HEK293 (cell line): Measurements from ENCODE around the gene PPARGC1A.

ENCODE experiments used
- YY1 ChIP-seq: fragments of 450-650 bp; formaldehyde crosslinking; IDR thresholded peaks from 2 replicates; pipeline ENCODE4 v1.5.1; 2018; ENCODE audit warnings: missing biosample characterization, missing genetic modification characterization
- ZBTB7A ChIP-seq: fragments of 450-650 bp; formaldehyde crosslinking; IDR thresholded peaks from 2 replicates; pipeline ENCODE4 v1.5.1; 2016; ENCODE audit warnings: low read depth, missing biosample characterization, missing genetic modification characterization
- ZBTB8A ChIP-seq: fragments of 450-650 bp; formaldehyde crosslinking; IDR thresholded peaks from 2 replicates; pipeline ENCODE4 v1.5.1; 2016; ENCODE audit warnings: missing biosample characterization, missing genetic modification characterization
- ZNF248 ChIP-seq: fragments of 450-650 bp; formaldehyde crosslinking; IDR thresholded peaks from 2 replicates; pipeline ENCODE4 v1.5.1; 2017; ENCODE audit warnings: missing biosample characterization, missing genetic modification characterization
- ZNF521 ChIP-seq: fragments of 450-650 bp; formaldehyde crosslinking; IDR thresholded peaks from 2 replicates; pipeline ENCODE4 v1.5.1; 2017; ENCODE audit warnings: missing biosample characterization, mild to moderate bottlenecking, missing genetic modification characterization
- ZNF548 ChIP-seq: fragments of 450-650 bp; formaldehyde crosslinking; IDR thresholded peaks from 2 replicates; pipeline ENCODE4 v1.5.1; 2016; ENCODE audit warnings: missing biosample characterization, missing genetic modification characterization
- ZNF560 ChIP-seq: fragments of 450-650 bp; formaldehyde crosslinking; IDR thresholded peaks from 2 replicates; pipeline ENCODE4 v1.5.1; 2017; ENCODE audit warnings: missing biosample characterization, missing genetic modification characterization, borderline replicate concordance
- ZNF623 ChIP-seq: fragments of 450-650 bp; formaldehyde crosslinking; IDR thresholded peaks from 2 replicates; pipeline ENCODE4 v1.5.1; 2016; ENCODE audit warnings: missing biosample characterization, missing genetic modification characterization
- ZNF670 ChIP-seq: fragments of 450-650 bp; formaldehyde crosslinking; IDR thresholded peaks from 2 replicates; pipeline ENCODE4 v1.5.1; 2016; ENCODE audit warnings: missing biosample characterization, missing genetic modification characterization, low read depth
- TF ChIP-seq, protein P1 (sequence below): fragments of 450-650 bp; formaldehyde crosslinking; IDR thresholded peaks from 2 replicates; pipeline ENCODE4 v1.5.1; 2016; ENCODE audit warnings: missing biosample characterization, missing genetic modification characterization
- TF ChIP-seq, protein P2 (sequence below): fragments of 450-650 bp; formaldehyde crosslinking; conservative IDR thresholded peaks from 2 replicates; pipeline ENCODE4 v1.5.1; 2016; ENCODE audit warnings: low read depth, missing biosample characterization, missing genetic modification characterization
- TF ChIP-seq, protein P3 (sequence below): fragments of 450-650 bp; formaldehyde crosslinking; IDR thresholded peaks from 2 replicates; pipeline ENCODE4 v1.5.1; 2016; ENCODE audit warnings: missing biosample characterization, missing genetic modification characterization, borderline replicate concordance

DNA sequence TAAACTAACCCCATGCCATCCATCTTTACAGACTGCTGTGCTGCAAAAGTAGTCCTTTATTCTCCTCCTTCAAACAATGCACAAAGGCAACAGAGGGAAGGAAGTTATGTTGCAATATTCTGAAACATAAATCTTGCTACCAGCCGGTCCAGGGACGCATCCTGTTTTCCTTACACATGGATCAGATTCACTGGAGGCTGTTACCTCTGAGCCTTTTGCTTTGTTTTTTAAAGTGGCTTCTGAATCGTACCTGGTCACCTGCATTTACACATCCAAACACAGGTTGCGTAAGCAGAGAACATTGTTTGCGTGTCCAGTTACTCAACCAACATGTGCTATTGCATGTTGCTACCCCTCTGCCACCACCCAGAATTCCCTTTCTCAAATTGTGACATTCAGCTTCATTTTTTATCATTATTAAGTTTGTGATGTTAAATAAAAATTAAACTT lies 8.8 kb downstream of the PPARGC1A start:
- no peak for TF ChIP-seq ZNF548 (tag by site-specific recombination)
- TF ChIP-seq, protein P1, sequence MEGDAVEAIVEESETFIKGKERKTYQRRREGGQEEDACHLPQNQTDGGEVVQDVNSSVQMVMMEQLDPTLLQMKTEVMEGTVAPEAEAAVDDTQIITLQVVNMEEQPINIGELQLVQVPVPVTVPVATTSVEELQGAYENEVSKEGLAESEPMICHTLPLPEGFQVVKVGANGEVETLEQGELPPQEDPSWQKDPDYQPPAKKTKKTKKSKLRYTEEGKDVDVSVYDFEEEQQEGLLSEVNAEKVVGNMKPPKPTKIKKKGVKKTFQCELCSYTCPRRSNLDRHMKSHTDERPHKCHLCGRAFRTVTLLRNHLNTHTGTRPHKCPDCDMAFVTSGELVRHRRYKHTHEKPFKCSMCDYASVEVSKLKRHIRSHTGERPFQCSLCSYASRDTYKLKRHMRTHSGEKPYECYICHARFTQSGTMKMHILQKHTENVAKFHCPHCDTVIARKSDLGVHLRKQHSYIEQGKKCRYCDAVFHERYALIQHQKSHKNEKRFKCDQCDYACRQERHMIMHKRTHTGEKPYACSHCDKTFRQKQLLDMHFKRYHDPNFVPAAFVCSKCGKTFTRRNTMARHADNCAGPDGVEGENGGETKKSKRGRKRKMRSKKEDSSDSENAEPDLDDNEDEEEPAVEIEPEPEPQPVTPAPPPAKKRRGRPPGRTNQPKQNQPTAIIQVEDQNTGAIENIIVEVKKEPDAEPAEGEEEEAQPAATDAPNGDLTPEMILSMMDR (tag by site-specific recombination), result no peak
- no peak for TF ChIP-seq ZNF248 (tag by site-specific recombination)
- no peak for TF ChIP-seq ZBTB8A
- TF ChIP-seq ZNF670, result no peak
- no peak for TF ChIP-seq ZNF521 (tag by site-specific recombination)
- TF ChIP-seq, protein P2, sequence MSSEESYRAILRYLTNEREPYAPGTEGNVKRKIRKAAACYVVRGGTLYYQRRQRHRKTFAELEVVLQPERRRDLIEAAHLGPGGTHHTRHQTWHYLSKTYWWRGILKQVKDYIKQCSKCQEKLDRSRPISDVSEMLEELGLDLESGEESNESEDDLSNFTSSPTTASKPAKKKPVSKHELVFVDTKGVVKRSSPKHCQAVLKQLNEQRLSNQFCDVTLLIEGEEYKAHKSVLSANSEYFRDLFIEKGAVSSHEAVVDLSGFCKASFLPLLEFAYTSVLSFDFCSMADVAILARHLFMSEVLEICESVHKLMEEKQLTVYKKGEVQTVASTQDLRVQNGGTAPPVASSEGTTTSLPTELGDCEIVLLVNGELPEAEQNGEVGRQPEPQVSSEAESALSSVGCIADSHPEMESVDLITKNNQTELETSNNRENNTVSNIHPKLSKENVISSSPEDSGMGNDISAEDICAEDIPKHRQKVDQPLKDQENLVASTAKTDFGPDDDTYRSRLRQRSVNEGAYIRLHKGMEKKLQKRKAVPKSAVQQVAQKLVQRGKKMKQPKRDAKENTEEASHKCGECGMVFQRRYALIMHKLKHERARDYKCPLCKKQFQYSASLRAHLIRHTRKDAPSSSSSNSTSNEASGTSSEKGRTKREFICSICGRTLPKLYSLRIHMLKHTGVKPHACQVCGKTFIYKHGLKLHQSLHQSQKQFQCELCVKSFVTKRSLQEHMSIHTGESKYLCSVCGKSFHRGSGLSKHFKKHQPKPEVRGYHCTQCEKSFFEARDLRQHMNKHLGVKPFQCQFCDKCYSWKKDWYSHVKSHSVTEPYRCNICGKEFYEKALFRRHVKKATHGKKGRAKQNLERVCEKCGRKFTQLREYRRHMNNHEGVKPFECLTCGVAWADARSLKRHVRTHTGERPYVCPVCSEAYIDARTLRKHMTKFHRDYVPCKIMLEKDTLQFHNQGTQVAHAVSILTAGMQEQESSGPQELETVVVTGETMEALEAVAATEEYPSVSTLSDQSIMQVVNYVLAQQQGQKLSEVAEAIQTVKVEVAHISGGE, result no peak
- TF ChIP-seq ZNF623 (tag by site-specific recombination), result no peak
- TF ChIP-seq ZNF560 (tag by site-specific recombination), result no peak
- TF ChIP-seq, protein P3, sequence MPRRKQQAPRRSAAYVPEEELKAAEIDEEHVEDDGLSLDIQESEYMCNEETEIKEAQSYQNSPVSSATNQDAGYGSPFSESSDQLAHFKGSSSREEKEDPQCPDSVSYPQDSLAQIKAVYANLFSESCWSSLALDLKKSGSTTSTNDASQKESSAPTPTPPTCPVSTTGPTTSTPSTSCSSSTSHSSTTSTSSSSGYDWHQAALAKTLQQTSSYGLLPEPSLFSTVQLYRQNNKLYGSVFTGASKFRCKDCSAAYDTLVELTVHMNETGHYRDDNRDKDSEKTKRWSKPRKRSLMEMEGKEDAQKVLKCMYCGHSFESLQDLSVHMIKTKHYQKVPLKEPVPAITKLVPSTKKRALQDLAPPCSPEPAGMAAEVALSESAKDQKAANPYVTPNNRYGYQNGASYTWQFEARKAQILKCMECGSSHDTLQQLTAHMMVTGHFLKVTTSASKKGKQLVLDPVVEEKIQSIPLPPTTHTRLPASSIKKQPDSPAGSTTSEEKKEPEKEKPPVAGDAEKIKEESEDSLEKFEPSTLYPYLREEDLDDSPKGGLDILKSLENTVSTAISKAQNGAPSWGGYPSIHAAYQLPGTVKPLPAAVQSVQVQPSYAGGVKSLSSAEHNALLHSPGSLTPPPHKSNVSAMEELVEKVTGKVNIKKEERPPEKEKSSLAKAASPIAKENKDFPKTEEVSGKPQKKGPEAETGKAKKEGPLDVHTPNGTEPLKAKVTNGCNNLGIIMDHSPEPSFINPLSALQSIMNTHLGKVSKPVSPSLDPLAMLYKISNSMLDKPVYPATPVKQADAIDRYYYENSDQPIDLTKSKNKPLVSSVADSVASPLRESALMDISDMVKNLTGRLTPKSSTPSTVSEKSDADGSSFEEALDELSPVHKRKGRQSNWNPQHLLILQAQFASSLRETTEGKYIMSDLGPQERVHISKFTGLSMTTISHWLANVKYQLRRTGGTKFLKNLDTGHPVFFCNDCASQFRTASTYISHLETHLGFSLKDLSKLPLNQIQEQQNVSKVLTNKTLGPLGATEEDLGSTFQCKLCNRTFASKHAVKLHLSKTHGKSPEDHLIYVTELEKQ, result no peak
- no peak for TF ChIP-seq YY1 (tag by site-specific recombination)
- no peak for TF ChIP-seq ZBTB7A
